HG03066 (cell line): ENCODE data around the gene NTRK3.

Source experiments
- ATAC-seq: cut with Tn5 transposase; IDR thresholded peaks from one replicate; pipeline ENCODE4 v1.9.1; 2021; ENCODE audit warnings: low read depth; ENCODE audit not compliant: unreplicated experiment

The NTRK3 gene

DNA sequence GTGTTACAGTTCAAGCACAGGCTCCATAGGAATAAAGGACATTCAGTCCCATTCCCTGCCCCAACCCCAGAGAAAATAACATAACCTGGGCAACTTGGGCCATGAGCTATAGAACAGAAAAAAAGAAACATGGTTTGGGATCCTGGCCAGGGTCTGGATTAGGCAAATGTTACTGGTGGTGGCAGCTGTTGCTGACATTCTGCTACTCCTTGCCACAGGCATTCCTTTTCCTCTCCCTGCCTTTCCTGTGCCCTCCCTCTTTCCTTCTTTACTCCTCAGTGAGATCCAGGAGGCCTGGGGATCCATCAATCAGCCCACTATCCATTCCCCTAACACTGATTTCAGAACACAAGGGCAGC is 129.1 kb downstream of the NTRK3 start:
- ATAC-seq = no peak

DNA sequence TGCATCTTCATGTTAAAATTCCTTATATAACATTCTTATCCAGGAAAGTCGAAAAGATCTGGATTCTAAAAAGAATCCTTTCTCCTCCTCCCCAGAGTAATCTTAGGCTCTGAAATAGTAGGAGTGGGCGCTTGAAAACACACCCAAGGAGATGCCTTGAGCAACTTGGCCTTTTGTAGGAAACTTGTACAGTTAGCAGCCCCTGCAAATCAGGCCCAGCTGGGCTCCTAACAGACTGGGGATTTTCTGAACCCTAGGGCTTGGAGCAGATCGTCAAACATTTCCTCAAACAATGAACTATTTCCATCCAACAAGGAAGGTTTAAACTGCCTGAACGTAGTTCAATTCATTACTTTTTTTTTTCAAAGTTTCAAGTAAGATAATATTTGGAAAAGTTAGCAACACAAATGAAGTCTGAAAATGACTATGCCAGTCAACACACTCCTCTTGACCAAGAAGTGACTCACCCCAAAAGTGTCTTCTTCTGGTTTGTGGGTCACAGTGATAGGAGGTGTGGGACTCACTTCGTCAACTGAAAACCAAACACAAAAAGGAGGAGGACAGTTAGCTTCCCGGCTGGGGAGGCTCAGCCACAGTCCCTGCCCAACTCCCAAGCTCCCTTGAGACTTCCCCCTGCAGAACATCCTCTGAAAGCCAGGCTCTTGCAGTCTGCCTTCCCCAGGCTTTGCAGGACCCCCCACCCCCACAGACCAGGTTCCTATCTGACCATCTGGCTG is 129.7 kb downstream of the NTRK3 start:
- ATAC-seq = no peak

DNA sequence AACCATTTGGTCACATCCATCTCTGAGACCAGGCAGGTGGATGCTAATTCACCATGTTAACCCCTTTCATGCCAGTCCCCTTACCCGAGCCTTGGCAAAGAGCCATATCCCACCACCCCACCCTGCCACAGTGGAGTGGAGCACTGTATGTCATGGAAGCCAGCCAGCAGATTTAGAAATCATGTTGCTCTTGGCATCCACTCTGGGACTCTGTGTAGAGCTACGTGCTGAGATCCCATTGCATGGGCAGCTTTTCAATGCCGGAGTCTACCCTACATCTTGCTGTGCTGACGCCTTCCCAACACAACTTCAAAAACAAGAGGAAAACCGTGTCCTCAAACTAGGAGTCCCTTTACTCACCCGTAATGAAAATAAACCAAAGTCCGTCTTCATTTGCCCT is 131.0 kb downstream of the NTRK3 start:
- ATAC-seq = no peak

DNA sequence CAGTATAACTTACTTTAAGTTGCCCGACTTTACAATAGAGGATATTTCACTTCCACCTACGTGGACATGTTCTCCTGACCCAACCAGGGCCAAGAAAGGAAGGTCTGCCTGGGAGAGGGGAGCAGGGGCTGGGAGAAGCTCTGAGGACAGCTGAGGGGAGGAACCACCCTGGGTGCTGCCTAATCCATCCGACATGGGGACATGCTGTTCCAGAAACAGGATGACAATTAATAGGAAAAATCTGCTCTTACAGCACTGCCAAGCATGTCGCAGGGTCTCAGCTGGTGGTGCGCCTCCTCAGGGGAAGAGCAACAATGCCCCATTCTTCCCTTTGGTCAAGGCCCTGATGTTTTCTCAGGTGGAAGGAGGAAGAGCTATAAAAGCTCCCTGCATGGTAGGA is 132.3 kb downstream of the NTRK3 start:
- no peak for ATAC-seq

- ATAC-seq = no peak
Measured at GRCh38 chr15:88121968-88122530, 134.5 kb downstream of the NTRK3 start.

- no peak for ATAC-seq
Measured at GRCh38 chr15:88120026-88120425, 136.5 kb downstream of the NTRK3 start.

DNA sequence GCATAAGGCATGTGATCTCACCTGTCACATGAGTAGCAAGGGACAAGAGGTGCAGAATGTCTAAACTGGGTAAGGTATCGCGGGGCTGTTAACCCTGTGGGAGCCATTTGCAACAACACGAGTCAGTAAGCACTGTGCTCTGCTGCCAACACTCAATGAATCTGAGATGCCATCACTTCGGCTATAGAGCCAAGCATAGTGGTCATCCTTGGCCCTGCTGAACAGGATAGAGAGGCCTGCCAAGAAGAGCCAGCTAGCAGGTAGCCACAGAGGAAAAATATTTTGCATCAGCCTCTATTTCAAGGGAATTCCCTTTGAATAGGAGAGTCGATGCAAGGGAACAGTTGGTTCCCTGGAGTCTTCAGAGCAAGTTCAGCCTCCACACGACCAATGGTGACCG is 137.8 kb downstream of the NTRK3 start:
- ATAC-seq = no peak

GRCh38 chr15:88118035-88118434 is 138.5 kb downstream of the NTRK3 start:
- ATAC-seq = no peak

- ATAC-seq = no peak
Measured at GRCh38 chr15:88115486-88116152, 140.9 kb downstream of the NTRK3 start.

DNA sequence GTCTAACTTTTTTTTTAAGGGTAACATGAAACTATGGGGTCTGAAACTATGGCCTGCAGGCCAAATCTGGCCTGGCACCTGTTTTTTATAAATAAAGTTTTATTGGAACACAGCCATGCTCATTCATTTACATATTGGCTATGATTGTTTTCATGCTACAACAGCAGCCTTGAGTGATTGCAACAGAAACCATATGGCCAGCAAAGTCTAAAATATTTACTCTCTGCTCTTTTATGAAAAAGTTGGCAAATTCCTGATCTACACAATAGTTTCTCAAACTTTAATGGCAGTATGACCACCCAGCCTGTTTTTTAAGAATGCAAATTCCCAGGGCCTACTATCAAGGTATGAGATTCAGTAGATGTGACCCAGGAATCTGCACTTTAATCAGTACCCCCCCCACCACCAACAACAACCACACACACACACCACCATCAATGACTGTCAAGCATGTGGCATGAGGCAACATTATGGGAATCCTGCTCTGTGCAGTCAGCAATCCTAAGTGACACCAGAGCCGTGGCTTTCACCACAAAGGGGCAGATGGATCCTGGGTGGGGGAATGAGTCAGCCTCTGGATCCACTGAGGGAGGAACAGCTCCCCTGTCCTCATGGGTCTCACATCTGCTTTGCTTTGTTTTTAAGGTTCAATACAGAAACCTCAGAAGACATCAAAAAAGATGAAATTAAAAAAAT is 142.8 kb downstream of the NTRK3 start:
- ATAC-seq = no peak

GRCh38 chr15:88108991-88109390 is 147.5 kb downstream of the NTRK3 start:
- no peak for ATAC-seq

DNA sequence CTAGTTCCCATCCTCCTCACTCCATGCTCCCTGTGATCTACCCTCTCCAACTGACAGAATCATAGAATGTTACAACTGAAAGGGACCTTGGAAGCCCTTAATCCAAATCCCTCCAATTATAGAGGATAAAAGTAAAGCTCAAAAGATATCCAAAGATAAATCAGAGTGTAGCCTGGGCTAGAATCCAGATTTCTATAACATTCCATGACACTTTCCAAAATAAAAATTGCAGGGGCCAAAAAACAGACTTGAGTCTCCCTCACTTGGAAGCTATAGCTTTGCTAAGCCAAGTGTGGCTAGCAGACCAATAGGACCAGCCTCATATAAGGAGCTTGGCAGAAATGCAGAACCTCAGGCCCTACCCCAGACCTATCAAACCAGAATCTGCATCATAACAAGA is 148.1 kb downstream of the NTRK3 start:
- ATAC-seq = no peak

- no peak for ATAC-seq
Measured at GRCh38 chr15:88106074-88106473, 150.5 kb downstream of the NTRK3 start.

GRCh38 chr15:88104357-88104756 is 152.2 kb downstream of the NTRK3 start:
- no peak for ATAC-seq

GRCh38 chr15:88100181-88100580 is 156.4 kb downstream of the NTRK3 start:
- no peak for ATAC-seq

GRCh38 chr15:88098361-88098760 is 158.2 kb downstream of the NTRK3 start:
- ATAC-seq = no peak

DNA sequence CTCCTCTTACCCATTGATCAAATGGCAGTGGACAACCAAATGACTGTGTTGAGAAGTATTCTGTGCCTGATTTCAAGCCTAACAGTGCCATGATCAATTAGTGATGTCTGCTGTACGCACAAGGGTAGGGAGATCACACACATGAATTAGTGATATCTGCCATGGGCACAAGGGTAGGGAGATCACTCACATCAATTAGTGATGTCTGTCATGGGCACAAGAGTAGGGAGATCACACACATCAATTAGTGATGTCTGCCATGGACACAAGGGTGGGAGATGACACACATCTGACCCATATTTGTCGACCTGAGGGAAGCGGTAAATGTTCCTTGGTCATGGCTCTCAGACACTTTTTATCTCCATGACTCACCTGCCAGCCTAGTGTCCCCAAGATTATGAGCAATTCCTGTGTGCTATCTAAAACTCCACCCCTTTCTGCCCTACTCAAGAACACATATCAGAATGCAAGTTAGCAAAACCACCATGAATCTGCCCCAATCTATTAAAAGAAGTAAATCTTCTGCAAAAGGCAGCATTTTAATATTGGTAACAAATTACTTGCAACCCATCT is 165.0 kb downstream of the NTRK3 start:
- no peak for ATAC-seq

- ATAC-seq = no peak
Measured at GRCh38 chr15:88090481-88091011, 166.0 kb downstream of the NTRK3 start.

- no peak for ATAC-seq
Measured at GRCh38 chr15:88089731-88090130, 166.8 kb downstream of the NTRK3 start.

GRCh38 chr15:88089024-88089620 is 167.4 kb downstream of the NTRK3 start:
- no peak for ATAC-seq
